MM.1S (cell line): ENCODE measurements around the gene CXCR5.

ENCODE experiments used
- CTCF ChIP-seq: fragments of 300-600 bp; sonication (generic); IDR thresholded peaks from 2 replicates; pipeline ENCODE4 v1.5.1; 2016; ENCODE audit warnings: antibody characterized with exemption, low read length, mixed read lengths
- EZH2 ChIP-seq: fragments of 300-600 bp; sonication (generic); optimal IDR thresholded peaks from 2 replicates; pipeline ENCODE3; 2017; ENCODE audit warnings: low read depth, mild to moderate bottlenecking, antibody characterized with exemption, low read length, mixed read lengths
- EZH2phosphoT487 ChIP-seq: fragments of 300-600 bp; sonication (generic); IDR thresholded peaks from 2 replicates; pipeline ENCODE4 v1.6.1; 2018; ENCODE audit warnings: antibody characterized with exemption, low read length

DNA sequence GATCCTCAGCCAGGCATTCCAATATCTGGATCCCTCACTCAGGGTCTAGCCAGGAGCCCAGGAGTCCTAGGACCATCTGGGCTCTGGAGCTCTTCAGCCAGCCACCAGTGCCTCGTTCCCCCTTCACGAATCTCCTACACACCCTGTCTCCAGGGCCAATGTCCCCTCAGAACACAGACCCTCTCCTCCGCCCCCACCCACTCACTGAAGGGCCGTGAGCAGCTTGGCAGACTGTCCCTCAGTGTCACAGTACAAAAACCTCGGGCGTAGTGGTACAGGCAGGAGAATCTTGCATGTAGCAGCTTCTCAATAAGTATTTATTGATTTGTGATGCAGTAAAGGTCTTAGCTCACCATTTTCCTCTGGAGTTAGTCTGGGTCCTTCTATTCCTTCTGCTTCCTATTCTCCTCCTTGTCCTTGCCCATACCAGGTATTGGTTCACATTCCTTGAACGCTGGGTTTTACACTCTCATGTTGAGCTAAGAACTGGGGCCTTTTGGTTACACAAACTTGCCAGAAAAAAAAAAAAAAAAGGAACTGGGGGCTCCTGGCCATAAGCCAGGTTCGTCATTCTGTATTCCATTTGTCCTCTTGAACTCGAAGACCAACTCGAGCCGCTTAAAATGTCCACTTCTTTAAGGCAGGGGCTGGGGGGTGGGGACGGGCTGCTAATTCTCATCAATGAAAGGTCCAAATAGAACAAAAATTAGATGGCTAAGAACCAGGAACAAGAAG lies 2.3 kb downstream of the CXCR5 start:
- TF ChIP-seq CTCF (no peak), EZH2 (no peak), EZH2phosphoT487 (no peak)
